PC-3 (cell line): ENCODE data around the gene ADGRD1. TPM values are rescaled to one million over a fixed set of nuclear protein-coding genes. Genes with fewer than 3 reads are reported as not detected.
"Not testable (repeated sequence)": the region's sequence is repeated elsewhere in the genome, so short reads cannot be mapped to it uniquely, and the experiment has no call there.

Experiments
- ATAC-seq: fragments of 200-7000 bp; cut with Tn5 transposase; 2 replicates; pipeline ENCODE4 v1.9.1; 2020; ENCODE audit warnings: mild to moderate bottlenecking, moderate library complexity
- BruUV-seq: library from RNA; stranded (reverse); fragments of 400-500 nt; replicated peaks from 2 replicates; lab custom pipeline; 2021; lab: Mats Ljungman, UMichigan
- CTCF ChIA-PET: fragments of 300-600 bp; sonication (Branson Sonifier 250); formaldehyde crosslinking; loops from one replicate; lab custom pipeline; 2022; ENCODE audit warnings: antibody characterized with exemption; lab: Charles Lee
- POLR2A ChIA-PET: fragments of 300-600 bp; sonication (Branson Sonifier 250); formaldehyde crosslinking; loops from one replicate; lab custom pipeline; 2022; ENCODE audit warnings: antibody characterized with exemption; ENCODE audit not compliant: unreplicated experiment; lab: Charles Lee
- DNase-seq: peaks from one replicate; pipeline ENCODE4 v3.0.0-alpha.2; 2015
- H2AFZ ChIP-seq: fragments of 300-600 bp; sonication (generic); 2 replicates; pipeline ENCODE4 v1.6.0; 2016; ENCODE audit warnings: antibody characterized with exemption, low read length
- H3F3A ChIP-seq: fragments of 300-600 bp; sonication (generic); one replicate; pipeline ENCODE4 v1.6.0; 2017; ENCODE audit warnings: antibody characterized with exemption, low read length, control low read depth, mild to moderate bottlenecking; ENCODE audit not compliant: unreplicated experiment
- H3K27ac ChIP-seq: fragments of 300-600 bp; sonication (generic); 2 replicates; pipeline ENCODE4 v1.5.1; 2016; ENCODE audit warnings: mild to moderate bottlenecking, low read length
- H3K27me3 ChIP-seq: fragments of 300-600 bp; sonication (generic); 2 replicates; pipeline ENCODE4 v1.6.1; 2016; ENCODE audit warnings: low read length, mixed read lengths
- H3K36me3 ChIP-seq: fragments of 300-600 bp; sonication (generic); 2 replicates; pipeline ENCODE4 v1.6.1; 2016; ENCODE audit warnings: low read depth, mixed run types, low read length, mixed read lengths
- H3K4me1 ChIP-seq: fragments of 300-600 bp; sonication (generic); 2 replicates; pipeline ENCODE4 v1.5.1; 2016; ENCODE audit warnings: low read length; ENCODE audit not compliant: insufficient read depth
- H3K4me2 ChIP-seq: fragments of 300-600 bp; sonication (generic); 2 replicates; pipeline ENCODE4 v1.6.0; 2016; ENCODE audit warnings: low read length
- H3K4me3 ChIP-seq: fragments of 300-600 bp; sonication (generic); 2 replicates; pipeline ENCODE4 v1.5.1; 2016; ENCODE audit warnings: mild to moderate bottlenecking, low read length, mixed read lengths
- H3K79me2 ChIP-seq: fragments of 300-600 bp; sonication (generic); 2 replicates; pipeline ENCODE4 v1.6.1; 2017; ENCODE audit warnings: low read length, mixed read lengths
- H3K9ac ChIP-seq: fragments of 300-600 bp; sonication (generic); 2 replicates; pipeline ENCODE4 v1.6.0; 2016; ENCODE audit warnings: mild to moderate bottlenecking, low read length
- H3K9me2 ChIP-seq: fragments of 300-600 bp; sonication (generic); replicated peaks from 2 replicates; pipeline ENCODE4 v1.6.1; 2016; ENCODE audit warnings: mixed run types, low read length, mixed read lengths
- H3K9me3 ChIP-seq: fragments of 300-600 bp; sonication (generic); 2 replicates; pipeline ENCODE4 v1.6.1; 2016; ENCODE audit warnings: low read length, mixed read lengths
- H4K20me1 ChIP-seq: fragments of 300-600 bp; sonication (generic); 2 replicates; pipeline ENCODE4 v1.6.1; 2016; ENCODE audit warnings: low read length, mixed read lengths
- CTCF ChIP-seq: fragments of 300-600 bp; sonication (generic); conservative IDR thresholded peaks from 2 replicates; pipeline ENCODE4 v1.5.1; 2017; ENCODE audit warnings: antibody characterized with exemption, low read depth, mild to moderate bottlenecking, low read length
- EZH2 ChIP-seq: fragments of 300-600 bp; sonication (generic); IDR thresholded peaks from one replicate; pipeline ENCODE4 v1.6.1; 2017; ENCODE audit warnings: antibody characterized with exemption, mild to moderate bottlenecking, low read length; ENCODE audit not compliant: unreplicated experiment
- EZH2phosphoT487 ChIP-seq: fragments of 300-600 bp; sonication (generic); IDR thresholded peaks from 2 replicates; pipeline ENCODE4 v1.6.1; 2018; ENCODE audit warnings: mild to moderate bottlenecking, antibody characterized with exemption, low read length, borderline replicate concordance
- intact Hi-C: fragments of 100-400 bp; cut with micrococcal nuclease; formaldehyde crosslinking; loops from 2 replicates; pipeline ENCODE4 v1.9.0; 2023
- total RNA-seq: library from RNA; depleted of rRNA; stranded (reverse); fragments of >200 nt; gene quantifications from 2 replicates; pipeline ENCODE4 v1.2.3, GENCODE V29; 2014

The ADGRD1 gene
- total RNA-seq, 1 experiment from 2014 or later = 0.18 TPM

- H3K4me2 ChIP-seq = no peak overlapping the region
- ChIA-PET POLR2A (no interaction called here), CTCF (no interaction called here)
- no peak for TF ChIP-seq EZH2
- no peak for TF ChIP-seq EZH2phosphoT487
- no peak for TF ChIP-seq CTCF
- H3K36me3 ChIP-seq = no peaks in the 10 kb centered on the region
- H3K79me2 ChIP-seq = no peaks in the 10 kb centered on the region
- H3K9me3 ChIP-seq = 0 out of 2 replicates have a peak, but pooled peaks cover 3% of the 10 kb centered on the region
- intact Hi-C loops = no loop called here
- no peak overlapping the region for H2AFZ ChIP-seq
- no peaks in the 10 kb centered on the region for H3K9me2 ChIP-seq
- no peak overlapping the region for H3K27ac ChIP-seq
- no peaks in the 10 kb centered on the region for H3K4me1 ChIP-seq
- no TSS peak for BruUV-seq
- H3K27me3 ChIP-seq = peaks cover 74% of the 10 kb centered on the region
- ATAC-seq = no peak
- no peak overlapping the region for H3K4me3 ChIP-seq
- no peak for DNase-seq
- no peaks in the 10 kb centered on the region for H4K20me1 ChIP-seq
- H3K9ac ChIP-seq = no peak overlapping the region
- H3F3A ChIP-seq = no peaks in the 10 kb centered on the region
Observed at GRCh38 chr12:130934753-130935152, 19.0 kb upstream of the ADGRD1 start.

DNA sequence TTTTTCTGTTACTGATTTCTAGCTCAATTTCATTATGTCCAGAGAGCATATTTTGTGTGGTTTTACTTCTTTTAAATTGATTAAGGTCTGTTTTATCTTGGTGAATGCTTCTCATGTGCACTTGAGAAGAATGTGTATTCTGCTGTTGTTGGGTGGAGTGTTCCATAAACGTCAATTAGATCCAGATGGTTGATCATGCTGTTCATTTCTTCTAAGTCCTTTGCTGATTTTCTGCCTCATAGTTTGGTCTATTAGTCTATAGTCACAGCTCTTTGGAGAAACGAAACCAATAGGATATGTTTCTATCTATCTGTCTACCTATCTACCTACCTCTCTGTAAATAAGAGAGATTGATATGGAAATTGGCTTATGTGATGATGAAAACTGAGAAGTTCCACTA is 17.1 kb upstream of the ADGRD1 start:
- Histone ChIP-seq H3K9me2 (no peaks in the 10 kb centered on the region), H3K79me2 (no peaks in the 10 kb centered on the region), H4K20me1 (no peaks in the 10 kb centered on the region), H3K4me2 (no peak overlapping the region), H3K9ac (no peak overlapping the region), H3F3A (no peaks in the 10 kb centered on the region), H3K4me1 (no peaks in the 10 kb centered on the region), H3K4me3 (no peak overlapping the region), H2AFZ (no peak overlapping the region), H3K27ac (no peak overlapping the region), H3K36me3 (no peaks in the 10 kb centered on the region), H3K9me3 (0 out of 2 replicates have a peak, but pooled peaks cover 8% of the 10 kb centered on the region), H3K27me3 (peaks cover 70% of the 10 kb centered on the region)
- ChIA-PET CTCF (no interaction called here), POLR2A (no interaction called here)
- intact Hi-C loops = no loop called here
- no TSS peak for BruUV-seq
- DNase-seq (no peak), ATAC-seq (no peak)
- no peak for TF ChIP-seq EZH2phosphoT487

DNA sequence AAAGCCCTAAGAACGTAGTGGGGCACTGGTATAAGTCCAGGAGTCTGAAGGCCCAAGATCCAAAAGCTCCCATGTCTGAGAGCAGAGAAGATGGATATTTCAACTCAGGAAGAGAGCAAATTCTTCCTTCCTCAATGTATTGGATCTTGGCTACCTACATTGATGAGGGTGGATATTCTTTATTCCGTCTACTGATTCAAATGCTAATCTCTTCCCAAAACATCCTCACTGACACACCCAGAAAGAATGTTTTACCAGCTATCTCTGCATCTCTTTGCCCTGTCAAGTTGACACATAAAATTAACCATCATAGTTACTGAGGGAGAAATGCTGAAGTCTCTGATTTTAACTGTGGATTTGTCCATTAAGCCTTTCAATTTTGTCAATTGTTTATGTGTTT is 16.6 kb upstream of the ADGRD1 start:
- no peak for DNase-seq
- intact Hi-C loops = no loop called here
- ChIA-PET CTCF (no interaction called here), POLR2A (no interaction called here)
- H3K9me2 ChIP-seq = no peaks in the 10 kb centered on the region
- no peaks in the 10 kb centered on the region for H3K4me1 ChIP-seq
- no peak overlapping the region for H3K4me3 ChIP-seq
- H3K9ac ChIP-seq = no peak overlapping the region
- TF ChIP-seq EZH2phosphoT487 (no peak), CTCF (no peak), EZH2 (no peak)
- 0 out of 2 replicates have a peak, but pooled peaks cover 8% of the 10 kb centered on the region for H3K9me3 ChIP-seq
- BruUV-seq = no TSS peak
- no peak overlapping the region for H2AFZ ChIP-seq
- no peak overlapping the region for H3K27ac ChIP-seq
- H3K4me2 ChIP-seq = no peak overlapping the region
- no peaks in the 10 kb centered on the region for H3K79me2 ChIP-seq
- no peaks in the 10 kb centered on the region for H3K36me3 ChIP-seq
- no peaks in the 10 kb centered on the region for H4K20me1 ChIP-seq
- ATAC-seq = no peak
- peaks cover 65% of the 10 kb centered on the region for H3K27me3 ChIP-seq
- no peaks in the 10 kb centered on the region for H3F3A ChIP-seq

GRCh38 chr12:130937546-130937945 is 16.2 kb upstream of the ADGRD1 start:
- ATAC-seq, H3K27ac ChIP-seq, H3K4me1 ChIP-seq, H3K79me2 ChIP-seq, H2AFZ ChIP-seq, H4K20me1 ChIP-seq, intact Hi-C loops, H3K9ac ChIP-seq, H3F3A ChIP-seq, BruUV-seq, H3K4me3 ChIP-seq, H3K4me2 ChIP-seq, H3K9me2 ChIP-seq, DNase-seq, CTCF ChIA-PET, H3K36me3 ChIP-seq, H3K9me3 ChIP-seq, POLR2A ChIA-PET: not testable (repeated sequence)
- peaks cover 60% of the 10 kb centered on the region for H3K27me3 ChIP-seq
